ENCODE results near the gene RUSC1. TPM values are rescaled to one million over a fixed set of nuclear protein-coding genes. Genes with fewer than 3 reads are reported as not detected.

The RUSC1 gene
- total RNA-seq, 1 experiment from 2014 or later, result 69.2 TPM

DNA sequence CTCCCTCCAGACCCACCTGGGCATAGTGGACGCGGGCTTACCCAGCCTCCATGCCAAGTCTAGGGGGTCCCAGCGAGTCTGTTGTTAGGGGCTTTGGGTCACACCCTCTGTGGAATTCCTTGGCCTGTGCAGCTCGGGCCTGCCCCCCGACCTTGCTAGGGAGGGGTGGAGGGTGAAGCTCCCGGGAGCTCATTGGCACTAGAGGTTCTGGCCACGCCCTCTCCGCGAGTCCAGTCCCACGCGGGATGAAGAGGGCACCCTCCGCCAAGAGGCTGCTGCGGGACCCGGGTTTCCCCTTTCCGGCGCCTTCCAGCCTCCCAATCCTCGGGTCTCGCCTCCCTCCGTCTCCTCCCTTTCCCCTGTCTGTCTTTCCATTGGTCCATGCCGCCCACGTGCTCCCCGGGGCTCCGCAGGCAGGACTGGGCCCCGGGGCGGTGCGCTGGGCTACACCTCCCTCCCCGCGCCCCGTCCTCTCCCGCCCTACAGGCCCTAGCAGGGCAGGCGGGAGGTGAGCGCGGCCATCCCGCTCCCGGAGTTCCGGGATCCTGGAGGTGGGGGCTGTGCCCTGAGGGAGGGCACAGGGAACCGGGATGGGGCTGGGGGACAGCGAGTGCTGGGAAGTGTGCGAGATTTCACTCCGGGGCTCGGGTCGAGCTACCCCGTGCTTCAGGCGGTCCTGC lies 3.5 kb downstream of the RUSC1 start:
- no peak overlapping the region for H2AFZ ChIP-seq (ENCODE audit: low read depth, low read length, poor library complexity, severe bottlenecking)
- ChIA-PET CTCF (interaction anchor here (1.0 to 3.9 kb wide), 9 partner anchors 16 to 176 kb away, joined by 3 to 44 read pairs (median 6); partner anchors contain the start of genes FDPS, HCN3, MTX1 and THBS3), RAD21 (ENCODE audit: low non-redundant PET in 1 of 2, low total read pairs in 2 of 2, uncharacterized antibody in 2 of 2, unreplicated experiment in 2 of 2) (interaction anchor here (0.6 to 1.5 kb wide), 6 partner anchors 51 to 811 kb away, joined by 3 to 9 read pairs (median 4); partner anchors contain the start of genes CLK2 (in 1 of the 2) and SCAMP3 (in 1 of the 2)), POLR2A (interaction anchor here (0.6 to 1.7 kb wide), 5 partner anchors 16 to 681 kb away, joined by 3 to 11 read pairs (median 5); partner anchors contain the start of genes CLK2 and FDPS)
- H3K4me3 ChIP-seq (replicated peaks in 1 of 2; ENCODE audit: low read depth in 1 of 2, low read length in 2 of 2), result peak overlapping the region; percentile 83 to 96
- peak; percentile 33 for TF ChIP-seq YY1 (IDR thresholded peaks at IDR 0.05; ENCODE audit: extremely low read depth, insufficient replicate concordance, low read depth, low read length)
- no peak for TF ChIP-seq ELF1 (IDR thresholded peaks at IDR 0.05; ENCODE audit: borderline replicate concordance, low read depth)
- TF ChIP-seq, protein P1, sequence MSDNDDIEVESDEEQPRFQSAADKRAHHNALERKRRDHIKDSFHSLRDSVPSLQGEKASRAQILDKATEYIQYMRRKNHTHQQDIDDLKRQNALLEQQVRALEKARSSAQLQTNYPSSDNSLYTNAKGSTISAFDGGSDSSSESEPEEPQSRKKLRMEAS (IDR thresholded peaks at IDR 0.05), result no peak
- no peak for TF ChIP-seq EZH2 (IDR thresholded peaks at IDR 0.05)
- TF ChIP-seq EZH2phosphoT487 (IDR thresholded peaks at IDR 0.05; ENCODE audit: borderline replicate concordance), result no peak
- no peak for TF ChIP-seq RAD21 (IDR thresholded peaks at IDR 0.05; ENCODE audit: low read depth)
- TF ChIP-seq, protein P2, sequence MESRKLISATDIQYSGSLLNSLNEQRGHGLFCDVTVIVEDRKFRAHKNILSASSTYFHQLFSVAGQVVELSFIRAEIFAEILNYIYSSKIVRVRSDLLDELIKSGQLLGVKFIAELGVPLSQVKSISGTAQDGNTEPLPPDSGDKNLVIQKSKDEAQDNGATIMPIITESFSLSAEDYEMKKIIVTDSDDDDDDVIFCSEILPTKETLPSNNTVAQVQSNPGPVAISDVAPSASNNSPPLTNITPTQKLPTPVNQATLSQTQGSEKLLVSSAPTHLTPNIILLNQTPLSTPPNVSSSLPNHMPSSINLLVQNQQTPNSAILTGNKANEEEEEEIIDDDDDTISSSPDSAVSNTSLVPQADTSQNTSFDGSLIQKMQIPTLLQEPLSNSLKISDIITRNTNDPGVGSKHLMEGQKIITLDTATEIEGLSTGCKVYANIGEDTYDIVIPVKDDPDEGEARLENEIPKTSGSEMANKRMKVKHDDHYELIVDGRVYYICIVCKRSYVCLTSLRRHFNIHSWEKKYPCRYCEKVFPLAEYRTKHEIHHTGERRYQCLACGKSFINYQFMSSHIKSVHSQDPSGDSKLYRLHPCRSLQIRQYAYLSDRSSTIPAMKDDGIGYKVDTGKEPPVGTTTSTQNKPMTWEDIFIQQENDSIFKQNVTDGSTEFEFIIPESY (IDR thresholded peaks at IDR 0.05; ENCODE audit: extremely low read depth, insufficient replicate concordance, low read length), result peak; percentile 71
- peak; percentile 80 for TF ChIP-seq POLR2AphosphoS5 (IDR thresholded peaks at IDR 0.05; ENCODE audit: low read depth, low read length)
- TF ChIP-seq CBX3 (IDR thresholded peaks at IDR 0.05; ENCODE audit: low read depth), result no peak
- no peak for TF ChIP-seq SRF (IDR thresholded peaks at IDR 0.05; ENCODE audit: low read depth)
- TF ChIP-seq EGR1 (IDR thresholded peaks at IDR 0.05; ENCODE audit: low read depth), result no peak
- TF ChIP-seq ZFX (IDR thresholded peaks at IDR 0.05), result peak; percentile 48; the same call in 1 of the 2 replicates
- peak; percentile 85 for TF ChIP-seq POLR2A (IDR thresholded peaks at IDR 0.05; ENCODE audit: borderline replicate concordance, extremely low read depth, insufficient read depth, insufficient read length)
- peak overlapping the region; percentile 96 for H3K27ac ChIP-seq (ENCODE audit: low read depth, low read length)
- peaks cover 39% of the 10 kb centered on the region; the same call in 1 of the 2 replicates for H3K79me2 ChIP-seq (ENCODE audit: insufficient read depth, low read length)
- no peaks in the 10 kb centered on the region for H3K27me3 ChIP-seq (ENCODE audit: insufficient read depth, low read length)
- H3K9me2 ChIP-seq (ENCODE audit: insufficient read depth), result no peaks in the 10 kb centered on the region
- H3K9me3 ChIP-seq (ENCODE audit: control insufficient read depth in 1 of 2, insufficient read depth in 1 of 2, low read depth in 1 of 2, low read length in 2 of 2), result no peaks in the 10 kb centered on the region
- ATAC-seq (peak; percentile 77), DNase-seq (ENCODE audit: low read depth, low spot score) (peak; percentile 89)
- peaks cover 15 to 25% of the 10 kb centered on the region in 2 experiments for H3K4me1 ChIP-seq (ENCODE audit: control insufficient read depth in 1 of 2, insufficient read depth in 2 of 2, low read length in 2 of 2)
- no peaks in the 10 kb centered on the region for H4K20me1 ChIP-seq (ENCODE audit: insufficient read depth)
- BruUV-seq (replicated peaks), result no TSS peak
- H3K36me3 ChIP-seq (ENCODE audit: control insufficient read depth in 1 of 2, insufficient read depth in 2 of 2, low read length in 2 of 2), result peaks cover 20 to 30% of the 10 kb centered on the region in 2 experiments; a peak in 3 of 4 replicates
- H3K9ac ChIP-seq (ENCODE audit: low read length), result peak overlapping the region; percentile 87
- peak overlapping the region; percentile 100 for H3K4me2 ChIP-seq (ENCODE audit: low read length)
- intact Hi-C loops (cut with micrococcal nuclease), result loop anchor here (1.0 to 10.0 kb wide), 3 partner anchors 74 to 268 kb away; partner anchors contain the start of genes KRTCAP2 and TRIM46

Data from HCT116 (cell line).